HG02938 (cell line): ENCODE results near the gene PLK5.
"Not testable (repeated sequence)": the region's sequence is repeated elsewhere in the genome, so short reads cannot be mapped to it uniquely, and the experiment has no call there.

Experiments
- ATAC-seq: cut with Tn5 transposase; IDR thresholded peaks from one replicate; pipeline ENCODE4 v1.9.1; 2021; ENCODE audit warnings: mild to moderate bottlenecking, moderate library complexity; ENCODE audit not compliant: unreplicated experiment

The PLK5 gene

DNA sequence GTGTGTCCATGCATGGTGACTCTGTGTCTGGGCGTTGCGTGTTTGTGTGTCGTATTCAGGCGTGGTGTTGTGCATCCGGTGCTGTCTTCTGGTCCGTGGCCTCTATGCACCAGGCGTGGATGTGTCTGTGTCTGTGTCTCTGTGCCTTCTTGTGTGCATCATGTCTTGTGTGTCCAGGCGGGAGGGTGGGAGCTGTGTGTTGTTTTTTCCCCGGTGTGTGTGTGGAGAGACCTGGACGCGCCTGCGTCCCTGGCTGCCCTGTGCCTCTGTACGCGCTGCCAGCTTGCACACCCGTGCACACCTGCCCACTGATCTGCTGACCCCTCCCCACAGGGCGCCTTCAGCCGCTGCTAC lies 1.1 kb downstream of the PLK5 start:
- no peak for ATAC-seq

- no peak for ATAC-seq
Measured at GRCh38 chr19:1525343-1525742, 1.5 kb downstream of the PLK5 start.

DNA sequence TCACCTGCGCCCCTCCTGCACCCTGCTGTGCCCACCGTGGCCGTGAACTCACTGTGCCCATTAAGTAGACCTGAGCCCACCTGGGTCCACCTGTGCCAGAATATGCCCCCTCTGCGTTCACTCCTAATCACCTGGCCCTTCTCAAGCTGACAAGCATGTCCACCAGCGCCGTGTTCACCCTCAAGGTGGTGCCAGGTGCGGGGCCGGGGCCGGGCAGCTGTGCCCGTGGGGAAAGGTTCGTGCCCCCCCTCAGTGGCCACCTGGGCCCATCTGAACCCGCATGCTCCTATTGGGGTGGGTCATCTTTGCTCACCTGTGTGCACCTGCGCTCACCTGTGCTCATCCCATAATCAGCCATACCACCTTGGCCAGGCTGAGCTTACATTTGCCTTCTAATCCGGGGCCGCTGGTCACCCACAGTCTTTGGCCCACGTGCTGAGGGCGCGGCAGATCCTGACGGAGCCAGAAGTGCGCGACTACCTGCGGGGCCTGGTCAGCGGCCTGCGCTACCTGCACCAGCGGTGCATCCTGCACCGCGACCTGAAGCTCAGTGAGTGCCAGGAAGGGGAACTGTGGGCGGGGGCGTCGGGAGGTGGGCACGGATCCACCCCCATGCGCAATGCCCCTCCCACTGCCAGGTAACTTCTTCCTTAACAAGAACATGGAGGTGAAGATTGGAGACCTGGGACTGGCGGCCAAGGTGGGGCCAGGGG lies 2.3 kb downstream of the PLK5 start:
- no peak for ATAC-seq

DNA sequence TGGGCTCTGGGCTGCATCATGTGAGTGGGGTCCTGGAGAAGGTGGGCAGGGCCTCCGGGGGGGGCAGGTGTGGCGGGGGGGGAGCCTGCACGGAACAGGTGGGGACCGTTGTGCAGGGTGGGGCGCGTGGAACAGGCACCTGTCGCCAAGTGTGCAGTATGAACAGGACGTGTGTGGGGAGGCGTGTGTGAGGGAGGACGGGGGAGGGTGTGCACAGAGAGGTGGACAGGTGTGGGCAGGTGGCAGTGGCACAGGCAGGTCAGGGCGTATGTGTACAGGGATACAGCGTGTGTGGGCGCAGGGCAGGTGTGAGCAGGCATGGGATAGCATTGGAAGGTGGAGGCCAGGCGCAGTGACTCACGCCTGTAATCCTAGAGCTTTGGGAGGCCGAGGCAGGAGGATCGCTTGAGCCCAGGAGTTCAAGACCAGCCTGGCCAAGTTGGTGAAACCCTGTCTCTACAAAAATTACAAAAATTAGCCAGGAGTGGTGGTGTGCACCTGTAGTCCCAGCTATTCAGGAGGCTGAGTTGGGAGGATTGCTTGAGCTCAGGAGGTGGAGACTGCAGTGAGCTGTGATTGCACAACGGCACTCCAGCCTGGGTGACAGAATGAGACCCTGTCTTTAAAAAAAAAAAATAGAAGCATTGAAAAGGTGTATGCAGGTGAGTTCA lies 3.2 kb downstream of the PLK5 start:
- ATAC-seq: no peak

GRCh38 chr19:1527650-1528309 lies 3.9 kb downstream of the PLK5 start:
- no peak for ATAC-seq

DNA sequence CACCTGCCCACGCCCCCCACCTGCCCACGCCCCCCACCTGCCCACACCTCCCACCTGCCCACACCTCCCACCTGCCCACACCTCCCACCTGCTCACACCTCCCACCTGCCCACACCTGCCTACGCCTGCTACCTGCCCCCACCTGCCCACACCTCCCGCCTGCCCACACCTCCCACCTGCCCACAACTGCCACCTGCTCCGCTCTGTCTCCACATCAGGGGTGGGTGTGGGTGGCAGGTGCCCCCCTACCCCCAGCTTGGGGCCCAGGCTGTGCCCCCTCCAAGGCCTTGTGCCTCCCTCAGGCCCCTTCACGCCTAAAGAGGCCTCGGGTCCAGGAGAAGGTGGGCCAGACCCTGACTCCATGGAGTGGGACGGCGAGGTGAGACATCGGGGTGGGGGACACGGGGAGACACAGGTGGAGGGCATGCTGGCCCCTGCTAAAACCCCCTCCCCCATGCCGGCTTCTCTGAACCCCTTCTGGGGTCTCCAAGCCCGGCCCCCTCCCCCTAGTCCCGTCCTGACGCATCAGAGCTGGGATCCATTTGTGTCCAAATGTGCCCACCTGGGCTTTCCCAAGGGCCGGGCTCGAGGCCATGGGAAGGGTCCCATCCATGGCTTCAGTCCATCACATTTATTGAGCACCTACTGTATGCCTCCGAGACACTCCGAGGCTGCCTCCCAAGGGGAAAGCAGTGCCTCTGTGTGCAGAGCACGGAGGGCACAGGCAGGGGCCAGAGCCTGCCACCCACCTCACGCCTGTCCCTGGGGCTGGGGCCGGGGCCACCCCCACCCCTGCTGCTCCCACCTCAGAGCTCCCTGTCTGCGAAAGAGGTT lies 4.9 kb downstream of the PLK5 start:
- ATAC-seq: no peak

DNA sequence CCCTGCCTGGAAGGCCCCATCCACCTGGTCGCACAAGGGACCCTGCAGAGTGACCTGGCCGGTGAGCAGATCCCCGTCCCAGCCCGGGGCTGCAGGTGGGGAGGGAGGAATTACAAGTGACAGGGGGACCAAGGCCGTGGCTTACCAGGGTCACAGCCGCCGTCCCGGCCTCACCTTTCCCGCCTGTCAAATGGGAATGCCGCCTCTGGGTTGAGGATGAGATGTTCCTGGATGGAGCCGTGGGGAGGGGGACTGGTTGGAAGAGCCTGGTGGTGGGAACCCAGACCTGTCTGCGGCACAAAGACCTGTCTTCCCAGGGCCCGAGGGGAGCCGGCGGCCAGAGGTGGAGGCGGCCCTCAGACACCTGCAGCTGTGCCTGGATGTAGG lies 5.5 kb downstream of the PLK5 start:
- no peak for ATAC-seq

DNA sequence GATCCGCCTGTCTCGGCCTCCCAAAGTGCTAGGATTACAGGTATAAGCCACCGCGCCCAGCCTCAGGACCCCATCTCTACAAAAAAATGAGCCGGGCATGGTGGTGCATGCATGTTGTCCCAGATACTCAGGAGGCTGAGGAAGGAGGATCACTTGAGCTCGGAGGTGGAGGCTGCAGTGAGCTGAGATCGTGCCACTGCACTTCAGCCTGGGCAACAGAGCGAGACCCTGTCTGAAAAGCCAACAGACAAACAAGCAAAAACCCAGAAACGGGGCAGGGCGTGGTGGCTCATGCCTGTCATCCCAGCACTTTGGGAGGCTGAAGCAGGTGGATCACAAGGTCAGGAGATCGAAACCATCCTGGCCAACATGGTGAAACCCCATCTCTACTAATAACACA lies 7.0 kb downstream of the PLK5 start:
- ATAC-seq: not testable (repeated sequence)

GRCh38 chr19:1531587-1531986 lies 7.7 kb downstream of the PLK5 start:
- no peak for ATAC-seq

DNA sequence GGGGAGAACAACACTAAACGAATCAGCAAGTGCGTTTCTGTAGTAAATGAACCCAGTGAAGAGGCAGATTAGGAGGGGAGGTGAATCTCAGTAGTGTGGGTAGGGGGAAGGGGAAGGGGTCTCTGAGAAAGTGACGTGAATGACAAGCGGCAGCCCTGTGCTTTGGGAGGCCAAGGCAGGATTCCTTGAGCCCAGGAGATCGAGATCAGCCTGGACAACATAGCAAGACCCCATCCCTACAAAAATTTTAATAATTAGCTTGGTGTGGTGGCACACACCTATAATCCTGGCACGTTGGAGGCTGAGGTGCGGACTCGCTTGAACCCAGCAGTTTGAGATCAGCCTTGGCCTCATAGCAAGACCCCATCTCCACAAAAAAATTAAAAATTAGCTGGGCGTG lies 8.1 kb downstream of the PLK5 start:
- ATAC-seq: no peak

GRCh38 chr19:1533510-1534150 lies 9.8 kb downstream of the PLK5 start:
- ATAC-seq: no peak

DNA sequence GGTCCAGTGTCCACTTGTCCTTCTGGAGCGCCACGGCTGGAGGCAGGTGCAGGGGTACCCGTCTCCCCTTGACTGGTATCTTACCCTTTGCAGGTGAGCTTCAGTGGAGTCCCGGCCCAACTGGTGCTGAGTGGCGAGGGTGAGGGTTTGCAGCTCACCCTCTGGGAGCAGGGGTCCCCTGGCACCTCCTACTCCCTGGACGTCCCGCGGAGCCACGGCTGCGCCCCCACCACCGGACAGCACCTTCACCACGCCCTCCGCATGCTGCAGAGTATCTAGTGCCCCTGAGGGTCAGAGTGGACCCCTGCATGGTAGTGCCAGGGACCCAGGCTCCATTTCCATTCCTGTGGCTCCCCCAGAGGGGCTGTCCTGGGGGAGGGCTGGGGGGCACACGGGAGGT lies 11.1 kb downstream of the PLK5 start:
- ATAC-seq: no peak

- ATAC-seq: not testable (repeated sequence)
Measured at GRCh38 chr19:1535699-1536098, 11.8 kb downstream of the PLK5 start.

DNA sequence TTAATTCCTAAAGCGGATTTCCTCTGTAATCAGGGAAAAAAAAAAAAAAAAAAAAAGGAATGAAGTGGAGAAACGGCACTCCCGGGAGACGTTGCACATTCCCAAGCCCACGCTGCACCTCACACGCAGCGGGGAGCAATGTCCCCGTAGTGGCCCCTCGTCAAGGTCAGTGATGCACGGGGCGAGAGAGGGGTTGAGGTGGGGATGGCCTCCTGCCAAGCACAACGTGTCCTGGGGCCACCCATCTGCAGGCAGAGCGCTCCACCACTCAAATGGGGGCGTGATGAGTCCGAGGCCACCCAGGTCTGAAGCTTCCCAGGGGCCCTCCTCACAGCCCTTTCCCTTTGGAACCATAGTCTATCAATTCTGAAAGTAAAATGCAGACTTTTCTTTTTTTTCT lies 15.1 kb downstream of the PLK5 start:
- no peak for ATAC-seq

GRCh38 chr19:1539749-1540148 lies 15.9 kb downstream of the PLK5 start:
- ATAC-seq: not testable (repeated sequence)

- ATAC-seq: no peak
Measured at GRCh38 chr19:1540365-1540925, 16.6 kb downstream of the PLK5 start.

- no peak for ATAC-seq
Measured at GRCh38 chr19:1549332-1549945, 25.6 kb downstream of the PLK5 start.

GRCh38 chr19:1551068-1552040 lies 27.5 kb downstream of the PLK5 start:
- no peak for ATAC-seq

GRCh38 chr19:1553415-1553814 lies 29.5 kb downstream of the PLK5 start:
- ATAC-seq: no peak
